Activated effector memory CD4-positive, alpha-beta T cell treated with anti-CD3 and anti-CD28 coated beads, Interleukin-2, amount 50 U/mL, for 16 hours (primary cell): Measurements from ENCODE around the gene GPR65.
A peak's percentile ranks its signal among the peaks of the same experiment; 100 is the strongest.

Experiments used
- DNase-seq: peaks from one replicate; pipeline ENCODE4 v3.0.0-alpha.2; 2020

Gene GPR65, protein sequence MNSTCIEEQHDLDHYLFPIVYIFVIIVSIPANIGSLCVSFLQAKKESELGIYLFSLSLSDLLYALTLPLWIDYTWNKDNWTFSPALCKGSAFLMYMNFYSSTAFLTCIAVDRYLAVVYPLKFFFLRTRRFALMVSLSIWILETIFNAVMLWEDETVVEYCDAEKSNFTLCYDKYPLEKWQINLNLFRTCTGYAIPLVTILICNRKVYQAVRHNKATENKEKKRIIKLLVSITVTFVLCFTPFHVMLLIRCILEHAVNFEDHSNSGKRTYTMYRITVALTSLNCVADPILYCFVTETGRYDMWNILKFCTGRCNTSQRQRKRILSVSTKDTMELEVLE

DNA sequence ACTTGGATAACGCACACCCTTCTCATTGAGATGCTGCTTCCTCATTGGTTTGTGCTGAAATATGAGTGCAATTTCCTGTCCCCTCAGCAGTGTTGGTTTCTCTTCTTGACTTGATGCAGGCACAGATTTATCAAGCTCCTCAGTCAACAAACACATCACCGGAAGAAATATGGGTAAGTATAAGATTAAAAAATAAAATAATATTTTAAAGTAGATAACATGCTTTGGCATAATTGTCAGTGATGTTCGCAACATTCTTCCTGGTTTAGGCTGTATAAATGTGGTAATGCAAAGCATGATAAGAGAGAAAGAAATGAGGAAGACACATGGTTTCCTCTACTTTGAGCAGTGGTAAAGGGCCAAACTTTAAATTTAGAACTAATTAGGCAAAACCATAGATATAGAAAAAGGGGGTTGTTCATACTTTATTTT, at the start of gene GPR65:
Gene GPR65 (plus strand): TSS at position 86 of the 432 bp plus-strand sequence. CDS start 5,713 bp downstream, outside the sequence.
- no peak for DNase-seq

DNA sequence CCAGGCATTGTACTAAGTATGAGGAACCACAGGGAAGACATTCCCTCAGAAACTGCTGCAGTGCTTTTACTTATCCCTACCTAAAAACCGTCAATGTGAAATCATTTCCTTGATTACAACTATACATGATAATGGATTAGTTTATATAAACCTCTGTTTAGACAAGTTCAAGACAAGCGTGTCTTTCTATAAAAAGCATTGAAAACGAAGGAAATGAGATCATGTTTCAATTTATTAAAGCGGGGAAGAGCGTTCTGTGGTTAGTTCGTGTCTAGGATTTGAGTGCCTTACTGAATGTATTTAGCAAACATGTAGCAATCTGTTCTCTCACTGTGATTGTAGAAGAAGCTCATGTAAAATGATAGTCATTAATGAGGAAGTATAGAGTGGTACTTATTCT, 49.4 kb upstream of the GPR65 start:
- DNase-seq: no peak

DNA sequence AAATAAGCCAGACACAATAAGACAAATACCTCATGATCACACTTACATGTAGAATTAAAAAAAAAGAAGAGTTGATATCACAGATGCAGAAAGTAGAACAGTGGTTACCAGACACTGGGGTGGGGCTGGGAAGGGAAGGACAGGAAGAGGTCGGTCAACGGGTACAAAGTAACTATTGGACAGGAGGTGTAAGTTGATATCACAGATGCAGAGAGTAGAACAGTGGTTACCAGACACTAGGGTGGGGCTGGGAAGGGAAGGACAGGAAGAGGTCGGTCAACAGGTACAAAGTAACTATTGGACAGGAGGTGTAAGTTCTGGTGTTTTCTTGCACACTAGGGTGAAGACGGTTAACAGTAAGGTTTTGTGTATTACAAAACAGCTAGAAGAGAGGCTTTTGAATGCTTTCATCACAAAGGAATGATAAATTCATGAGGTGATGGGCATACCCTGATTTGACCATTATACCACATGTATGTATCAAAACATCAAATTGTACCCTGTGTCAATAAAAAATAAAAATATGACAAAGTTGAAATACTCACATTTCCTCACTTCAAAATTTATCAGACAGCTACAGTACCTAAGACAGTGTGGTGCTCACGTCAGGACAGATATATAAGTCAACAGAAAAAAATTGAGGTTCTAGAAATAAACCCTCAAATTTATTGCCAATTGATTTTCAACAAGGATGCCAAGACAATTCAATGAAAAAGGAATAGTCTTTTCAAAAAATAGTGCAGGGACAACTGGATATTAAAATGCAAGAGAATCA, 44.7 kb upstream of the GPR65 start:
- no peak for DNase-seq

DNA sequence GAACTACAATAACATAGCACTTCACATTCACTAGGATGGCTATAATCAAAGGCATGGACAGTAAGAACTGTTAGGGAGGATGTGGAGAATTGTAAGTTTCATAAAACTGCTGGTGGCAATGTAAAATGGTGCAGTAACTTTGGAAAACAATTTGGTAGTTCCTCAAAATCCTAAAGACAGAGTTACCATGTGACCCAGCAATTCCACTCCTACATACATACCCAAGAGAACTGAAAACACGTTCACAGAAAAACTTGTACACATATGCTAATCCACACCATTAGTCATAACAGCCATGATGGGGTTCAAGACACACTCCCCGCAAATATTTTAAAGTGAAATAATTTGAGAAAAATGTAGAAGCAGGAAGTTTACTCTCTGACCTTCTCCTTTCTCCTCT, 43.7 kb upstream of the GPR65 start:
- DNase-seq: no peak

DNA sequence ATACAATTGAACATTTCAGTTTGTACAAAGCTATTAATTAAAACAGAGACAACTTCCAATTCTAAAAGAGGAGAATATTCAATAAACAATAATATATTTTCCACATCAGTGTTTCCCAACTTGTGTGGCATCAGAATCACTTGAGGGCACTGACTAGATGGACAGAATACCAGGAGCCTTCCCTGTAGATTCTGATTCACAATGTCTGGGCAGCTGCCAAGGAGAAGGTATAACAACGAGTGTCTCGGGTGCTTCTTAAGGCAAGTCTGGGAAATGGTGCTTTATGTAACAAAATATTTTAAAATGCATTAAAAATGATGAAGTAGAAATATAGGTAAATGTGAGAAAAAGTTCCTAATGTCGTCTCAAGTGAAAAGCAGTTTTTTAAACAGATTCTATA, 38.1 kb upstream of the GPR65 start:
- DNase-seq: no peak

DNA sequence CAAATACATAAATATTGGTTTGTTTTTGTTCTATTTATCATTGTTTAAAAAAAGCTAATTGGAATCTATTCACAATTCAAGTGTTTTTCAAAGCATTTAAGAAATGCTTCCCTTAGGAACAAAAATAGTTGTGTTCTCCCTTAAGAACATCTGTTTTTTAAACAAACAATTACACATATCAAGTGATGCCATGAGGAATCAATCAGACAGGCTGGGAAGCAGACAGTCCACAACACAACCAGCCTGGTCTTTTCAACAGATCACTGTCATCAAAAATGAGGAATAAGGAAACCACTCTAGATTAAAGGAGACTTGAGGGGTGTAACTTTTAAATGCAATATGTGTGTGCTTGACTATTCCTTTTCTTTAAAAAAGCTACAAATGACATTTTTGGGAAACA, 37.4 kb upstream of the GPR65 start:
- DNase-seq: no peak

DNA sequence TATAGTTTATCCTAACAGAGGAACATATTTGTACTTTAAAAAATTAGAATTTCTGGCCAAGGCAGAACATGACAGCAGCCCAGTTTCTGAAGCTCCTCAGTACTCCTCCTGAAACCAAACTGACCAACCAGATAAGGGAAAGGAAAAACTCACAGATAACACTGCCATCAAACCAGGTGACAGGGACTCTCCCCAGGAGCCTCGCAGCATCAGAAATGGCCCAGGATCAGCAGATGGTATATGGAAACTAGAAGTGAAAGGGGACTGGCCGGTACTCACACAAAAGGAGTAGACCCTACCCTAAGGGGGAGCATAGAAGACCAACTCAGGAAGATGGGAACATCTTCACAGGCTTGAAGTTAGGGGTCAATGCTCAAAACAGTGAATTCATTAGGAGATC, 33.9 kb upstream of the GPR65 start:
- DNase-seq: no peak

DNA sequence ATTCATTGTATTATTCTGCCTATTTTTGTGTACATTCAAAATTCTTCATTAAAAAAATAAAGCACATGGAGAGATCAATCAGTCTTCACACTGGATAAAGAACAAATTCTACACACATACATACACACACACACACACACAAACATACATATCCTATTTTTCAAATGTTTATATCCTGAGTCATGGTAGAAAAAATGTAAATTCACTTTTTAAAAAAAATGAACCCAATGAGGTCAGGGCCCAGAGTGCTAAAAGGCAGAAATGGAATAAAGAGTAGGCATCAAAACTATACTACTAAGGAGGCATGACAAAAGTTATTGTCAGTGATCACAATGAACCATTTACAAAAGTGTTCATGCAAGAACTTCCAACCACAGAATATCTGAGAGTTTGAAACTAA, 29.3 kb upstream of the GPR65 start:
- no peak for DNase-seq

DNA sequence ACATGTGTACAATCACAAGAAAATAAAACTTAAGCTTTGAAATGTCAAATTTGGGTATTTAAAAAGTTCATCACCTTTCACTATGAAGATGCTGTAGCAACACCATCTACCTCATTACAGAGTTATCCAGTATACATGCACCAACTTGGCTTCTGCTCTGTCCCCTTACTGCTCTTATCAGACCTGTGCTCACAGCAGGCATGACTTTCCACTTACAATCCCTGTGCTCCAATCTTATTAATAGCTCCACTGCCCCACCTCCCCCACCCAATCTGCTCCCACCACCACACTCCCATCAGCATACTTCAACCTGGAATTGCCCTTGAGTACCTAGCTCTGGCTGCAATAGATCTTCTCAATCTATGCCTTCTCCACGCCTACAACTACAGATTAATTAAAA, 25.2 kb upstream of the GPR65 start:
- DNase-seq: no peak

DNA sequence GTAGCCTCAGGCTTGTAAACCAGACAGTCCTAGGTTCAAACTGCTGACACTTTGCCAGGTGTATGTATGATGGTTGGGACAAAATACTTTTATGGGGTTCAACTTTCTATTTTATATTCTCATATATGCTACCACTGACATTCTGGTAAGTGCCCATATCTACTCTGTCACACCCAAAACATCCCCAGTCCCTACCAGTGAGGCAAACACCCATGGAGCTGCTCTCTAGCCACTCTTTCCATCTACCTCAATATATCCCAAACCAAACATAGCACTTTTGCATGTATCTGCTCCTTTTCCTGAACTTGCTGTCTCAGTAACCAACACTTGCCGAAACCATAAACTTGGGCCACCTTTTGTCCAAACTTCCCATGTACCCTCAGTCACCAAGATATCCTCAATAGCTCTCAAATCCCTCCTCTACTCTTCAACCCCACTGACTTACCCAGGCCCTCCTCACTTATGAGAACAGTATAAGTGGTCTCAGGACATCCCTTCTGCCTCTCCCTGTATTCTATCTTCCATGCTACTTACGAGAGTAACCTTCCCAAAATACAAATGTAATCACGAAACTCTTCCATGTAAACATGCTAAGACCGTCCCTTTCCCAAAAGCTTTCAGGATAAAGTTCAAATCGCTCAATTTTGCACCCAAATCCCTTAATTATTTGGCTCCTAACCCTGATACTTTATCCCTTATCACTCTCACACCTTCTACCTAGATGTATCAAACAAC, 15.5 kb upstream of the GPR65 start:
- DNase-seq: no peak

DNA sequence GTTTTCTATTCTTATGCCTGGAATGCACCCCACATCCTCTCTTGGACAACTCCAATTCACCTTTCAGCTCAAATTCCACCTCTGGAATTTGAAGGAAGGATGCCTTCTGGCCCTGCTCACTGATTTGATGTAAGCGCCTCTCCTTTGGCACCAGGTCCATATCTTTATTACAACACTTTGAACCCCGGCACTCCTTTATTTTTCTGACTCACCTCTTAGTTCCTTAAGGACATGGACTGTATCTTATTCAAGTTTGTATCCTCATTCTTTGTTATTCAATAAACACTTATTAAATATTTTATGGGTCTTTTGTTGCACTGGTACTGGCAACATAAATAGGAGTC, 15.0 kb upstream of the GPR65 start:
- DNase-seq: no peak

DNA sequence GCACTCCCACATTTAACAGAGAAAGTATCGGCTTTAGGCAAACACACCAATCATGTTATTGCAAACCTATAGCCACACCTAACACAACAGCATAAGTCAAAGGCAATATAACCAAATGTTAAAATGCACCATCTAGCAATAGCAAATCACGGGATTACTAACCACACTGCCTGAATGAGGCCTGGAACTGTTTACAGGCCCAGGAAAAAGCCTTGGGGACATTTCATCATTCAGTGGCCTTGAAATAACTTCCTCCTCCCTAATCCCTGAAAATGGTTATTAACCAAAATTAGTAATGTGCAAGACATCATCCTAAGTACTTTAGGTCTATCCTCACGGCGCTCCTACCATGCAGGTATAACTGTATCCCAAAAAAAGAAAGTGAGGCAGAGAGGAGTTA, 14.3 kb upstream of the GPR65 start:
- DNase-seq: no peak

DNA sequence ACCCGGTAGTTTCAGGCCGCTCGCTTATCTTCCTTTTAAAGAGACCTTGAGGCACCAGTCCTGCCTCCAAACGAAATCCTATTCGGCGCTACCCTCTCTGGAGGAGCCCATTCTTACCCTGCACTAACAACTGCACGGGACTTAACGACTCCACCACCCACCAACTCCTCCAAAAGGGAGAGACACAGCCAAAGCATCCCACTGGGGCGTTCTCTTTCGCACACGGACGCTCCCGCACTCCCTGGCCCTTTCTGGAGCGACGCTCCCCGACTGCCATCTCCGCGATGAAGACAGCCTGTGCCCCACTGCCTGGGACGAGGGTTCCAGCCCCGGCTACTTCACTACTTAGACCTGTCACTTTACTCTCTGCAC, 12.6 kb upstream of the GPR65 start:
- no peak for DNase-seq

DNA sequence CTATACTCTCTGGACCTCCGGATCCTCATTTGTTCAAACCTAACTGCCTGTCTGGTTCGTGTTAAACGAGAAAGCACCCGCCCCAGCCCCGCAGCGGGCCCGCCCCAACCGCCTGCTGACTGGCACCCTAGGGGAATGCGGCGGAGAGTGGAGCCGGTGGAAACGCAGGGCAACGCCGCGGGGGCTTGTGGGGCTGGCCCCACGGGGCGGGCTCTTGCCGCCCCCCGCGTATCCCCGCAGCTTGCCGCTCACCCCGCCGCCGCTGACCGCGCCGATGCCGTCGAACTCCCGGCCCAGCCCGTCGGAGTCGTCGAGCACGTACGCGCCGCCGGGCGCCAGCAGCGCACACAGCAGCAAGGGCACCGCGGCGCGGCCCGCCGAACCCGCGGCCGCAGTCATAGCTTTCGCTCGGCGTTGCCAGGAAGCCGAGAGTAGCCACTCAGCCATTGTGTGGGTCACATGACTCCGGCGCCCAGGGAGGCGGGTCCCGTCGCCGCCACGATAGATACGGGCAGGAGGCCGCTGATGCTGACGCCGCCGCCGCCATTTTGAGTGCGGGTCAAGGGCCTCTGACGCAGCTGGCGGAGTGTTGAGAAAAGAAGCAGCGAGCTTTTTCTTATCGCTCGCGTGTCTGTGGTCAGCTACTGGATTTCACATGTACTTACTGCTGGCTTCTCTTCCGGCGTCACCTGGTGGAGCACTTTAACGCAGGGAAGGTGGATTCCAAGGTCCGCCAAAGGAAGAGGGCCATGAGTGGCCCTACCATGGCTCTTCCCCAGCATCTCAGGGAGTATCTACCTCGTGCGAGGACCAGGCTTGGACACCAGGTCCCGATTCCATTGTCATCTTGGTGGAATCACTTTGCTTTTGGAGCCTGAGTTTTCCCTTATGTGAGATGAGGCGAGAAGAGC, 12.0 kb upstream of the GPR65 start, which contains the start of gene GALC:
Gene GALC (minus strand): TSS at position 465 of the 911 bp plus-strand sequence. CDS start 18 bp downstream, at position 447.
- peak; percentile 98 for DNase-seq

DNA sequence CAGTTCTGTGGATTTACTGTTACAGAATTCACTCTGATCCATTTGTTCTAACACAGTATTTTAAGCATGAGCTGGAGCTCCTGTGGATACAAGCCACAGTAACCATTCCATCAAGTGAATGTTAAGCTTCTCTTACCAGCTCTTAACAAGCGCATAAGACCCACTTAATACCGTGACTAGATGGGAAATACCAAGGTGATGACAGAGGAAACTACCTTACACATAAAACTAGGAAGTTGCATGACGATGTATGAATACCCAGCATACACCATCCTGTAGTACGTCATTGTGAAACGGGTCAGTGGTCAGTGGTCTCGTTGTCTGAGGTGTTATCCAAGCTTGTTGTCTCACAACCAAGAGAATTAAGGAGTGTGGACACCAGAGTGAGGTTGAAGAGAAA, 10.0 kb upstream of the GPR65 start:
- no peak for DNase-seq

DNA sequence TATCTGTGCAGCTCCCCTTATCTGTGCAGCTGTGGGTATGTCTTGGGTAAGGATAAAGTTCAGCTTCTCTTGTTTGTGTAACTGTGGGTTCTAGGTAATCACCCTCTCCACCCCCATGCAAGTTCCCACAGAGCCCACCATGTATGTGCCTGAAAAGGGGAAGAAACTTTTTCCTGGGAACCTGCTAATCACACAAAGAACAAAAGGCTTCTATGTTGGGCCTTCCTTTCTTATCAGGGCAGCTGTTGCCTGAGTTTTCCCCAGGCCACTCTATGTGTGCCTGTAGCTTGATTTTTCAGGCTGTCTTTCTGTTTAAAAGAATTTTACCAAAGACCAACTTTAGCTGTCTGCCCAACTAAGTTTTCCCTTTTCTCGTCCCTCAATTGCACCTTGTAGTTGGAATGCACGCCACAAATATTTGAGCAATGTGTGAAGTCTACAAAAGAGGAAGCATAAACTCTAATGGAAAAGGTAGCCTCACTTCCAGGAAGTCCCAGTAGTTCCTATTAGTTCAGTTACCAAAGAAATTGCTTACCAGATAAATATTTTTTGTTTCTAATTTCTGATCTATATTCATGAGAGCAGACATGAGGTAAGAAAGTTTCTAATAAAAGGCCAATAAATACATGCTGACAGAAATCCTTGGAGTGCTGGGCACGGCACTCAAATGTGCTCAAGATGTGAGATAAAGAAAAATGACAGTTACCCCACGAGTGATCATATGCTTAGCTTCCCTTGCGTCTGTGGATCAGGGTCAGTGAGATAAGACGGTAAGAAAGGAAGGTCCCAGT, 9.2 kb upstream of the GPR65 start:
- DNase-seq: no peak

DNA sequence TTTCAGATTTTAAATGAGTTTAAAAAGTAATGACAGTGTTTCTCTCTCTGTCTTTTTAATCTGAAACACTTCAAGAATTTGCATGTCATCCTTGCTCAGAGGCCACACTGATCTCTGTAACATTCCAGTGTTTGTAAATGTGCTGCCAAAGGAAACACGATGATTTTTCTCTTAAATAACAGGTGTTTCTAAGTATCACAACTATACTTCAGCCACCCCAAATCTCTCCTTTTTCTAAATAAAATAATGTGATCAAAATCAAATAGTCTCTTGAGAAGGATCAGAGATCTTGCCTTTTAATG, 8.7 kb upstream of the GPR65 start:
- no peak for DNase-seq

DNA sequence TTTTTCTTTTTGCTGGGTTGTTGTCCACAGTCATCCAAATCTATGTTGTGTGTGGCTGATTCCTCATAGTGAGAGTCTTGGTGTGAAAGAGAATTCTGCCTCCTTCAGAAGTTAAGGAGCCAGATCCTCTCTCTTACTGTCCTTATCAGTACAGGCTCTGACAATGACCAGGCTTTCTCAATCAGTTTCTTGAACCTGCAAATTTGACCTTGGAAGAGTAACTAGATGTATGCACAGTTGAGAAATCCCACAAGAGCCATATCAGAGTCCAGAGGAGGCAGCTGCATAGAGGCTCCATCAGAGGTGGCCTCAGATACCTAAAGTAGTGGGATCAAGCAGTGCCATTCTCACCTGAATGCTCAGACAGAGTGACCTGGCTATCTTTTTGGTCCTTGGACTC, 6.5 kb upstream of the GPR65 start:
- DNase-seq: no peak

DNA sequence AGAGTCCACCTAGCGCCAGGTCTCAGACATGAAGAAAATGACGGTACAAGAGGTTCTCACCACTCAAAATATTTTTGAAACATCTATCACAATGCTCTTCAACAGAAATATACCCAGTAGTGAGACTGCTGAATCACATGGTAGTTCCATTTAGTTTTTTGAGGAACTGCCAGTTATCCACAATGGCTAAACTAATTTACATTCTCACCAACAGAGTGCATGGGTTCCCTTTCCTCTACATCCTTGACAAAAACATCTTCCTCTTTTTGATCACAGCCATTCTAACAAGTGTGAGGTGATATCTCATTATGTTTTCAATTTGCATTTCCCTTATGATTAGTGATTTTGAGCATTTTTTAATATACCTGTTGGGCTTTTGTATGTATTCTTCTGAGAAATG, 5.7 kb upstream of the GPR65 start:
- DNase-seq: no peak

DNA sequence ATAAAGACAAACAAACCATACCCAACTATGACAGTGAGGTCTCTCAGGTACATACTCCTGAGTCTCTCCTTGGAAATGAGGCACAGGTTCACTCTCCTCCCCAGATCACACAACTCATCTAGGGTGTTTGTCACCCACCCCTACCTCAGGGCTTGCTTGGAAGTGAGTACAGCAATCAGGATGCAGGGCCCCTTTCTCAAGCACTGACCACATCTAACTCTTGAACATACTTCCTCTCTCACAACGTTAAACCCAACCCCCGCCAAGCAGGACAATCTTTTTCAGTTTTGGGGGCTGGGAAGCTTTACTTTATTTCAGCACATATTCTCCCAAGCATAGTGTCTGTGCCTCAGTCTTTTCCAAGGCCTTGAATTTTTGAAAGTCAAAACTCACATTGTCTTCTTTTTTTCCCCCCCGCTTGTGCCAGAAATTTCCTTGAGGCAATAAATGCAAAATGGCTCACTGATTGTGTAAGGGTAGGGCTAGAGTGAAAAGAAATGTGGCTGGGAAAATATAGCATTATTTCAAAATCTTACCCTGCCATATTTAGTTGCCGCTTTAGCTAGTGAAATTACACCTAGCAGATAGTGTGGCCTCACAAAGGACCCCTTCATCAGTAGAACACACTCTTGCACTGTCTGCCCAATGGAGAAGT, 2.4 kb upstream of the GPR65 start:
- DNase-seq: no peak

DNA sequence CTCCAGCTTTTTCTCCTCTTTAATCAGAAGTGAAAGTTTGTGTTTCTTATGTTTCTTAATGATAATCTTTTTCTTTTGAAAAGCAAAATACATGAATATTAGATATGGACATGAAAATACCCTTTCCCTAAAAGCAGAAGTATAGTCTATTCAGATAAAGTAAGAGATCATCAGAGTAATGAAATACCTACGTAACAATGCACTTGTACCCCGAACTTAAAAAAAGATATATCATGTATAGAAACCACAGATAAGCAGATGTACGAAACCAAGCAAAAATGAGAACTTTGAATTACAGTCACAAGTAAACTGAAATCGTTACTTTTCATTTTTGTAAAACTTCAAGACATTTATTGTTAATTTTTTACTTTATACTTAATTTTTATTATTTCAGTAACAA, 1.5 kb upstream of the GPR65 start:
- DNase-seq: no peak
